Erythroblast (primary cell): ENCODE data around the gene GALNT6.

Source experiments
- DNase-seq, 2 experiments: peaks; one replicate each; lab custom pipeline; 2025; lab: John Stamatoyannopoulos, UW
- GATA1 ChIP-seq: IDR thresholded peaks from 2 replicates; pipeline ENCODE4 v1.6.1; 2011; ENCODE audit warnings: low read depth, mild to moderate bottlenecking, control low read depth, low read length, moderate library complexity
- POLR2A ChIP-seq: IDR thresholded peaks from 2 replicates; pipeline ENCODE4 v1.6.1; 2011; ENCODE audit warnings: mild to moderate bottlenecking, low read length

Gene GALNT6

GRCh38 chr12:51346581-51346980 is 44.6 kb downstream of the GALNT6 start, which contains the start of gene CELA1:
CELA1 (minus strand) TSS chr12:51346679; CDS start chr12:51346638, 41 bp downstream.
- TF ChIP-seq GATA1, result no peak
- TF ChIP-seq POLR2A, result no peak
- no peak for DNase-seq

- no peak for DNase-seq
- TF ChIP-seq GATA1, result no peak
- TF ChIP-seq POLR2A, result no peak
Measured at GRCh38 chr12:51345681-51346080, 45.5 kb downstream of the GALNT6 start.

- no peak for DNase-seq
- TF ChIP-seq GATA1, result no peak
- no peak for TF ChIP-seq POLR2A
Measured at GRCh38 chr12:51343201-51343600, 48.0 kb downstream of the GALNT6 start.

GRCh38 chr12:51342416-51342815 is 48.8 kb downstream of the GALNT6 start:
- TF ChIP-seq GATA1 (no peak), POLR2A (no peak)
- DNase-seq, result no peak

GRCh38 chr12:51341251-51342007 is 49.8 kb downstream of the GALNT6 start:
- DNase-seq, result peak; percentile 71 to 84
- no peak for TF ChIP-seq GATA1
- TF ChIP-seq POLR2A, result no peak

- no peak for TF ChIP-seq POLR2A
- no peak for DNase-seq
Measured at GRCh38 chr12:51339750-51340149, 51.5 kb downstream of the GALNT6 start.

- peak in 1 of 2 experiments; percentile 11 for DNase-seq
Measured at GRCh38 chr12:51337336-51337735, 53.9 kb downstream of the GALNT6 start.

- no peak for DNase-seq
- TF ChIP-seq POLR2A (no peak), GATA1 (no peak)
Measured at GRCh38 chr12:51335931-51336330, 55.3 kb downstream of the GALNT6 start.

GRCh38 chr12:51334764-51335163 is 56.4 kb downstream of the GALNT6 start:
- TF ChIP-seq POLR2A (no peak), GATA1 (no peak)
- no peak for DNase-seq

GRCh38 chr12:51333536-51333935 is 57.7 kb downstream of the GALNT6 start:
- TF ChIP-seq POLR2A (no peak), GATA1 (no peak)
- DNase-seq, result no peak

GRCh38 chr12:51330186-51330585 is 61.0 kb downstream of the GALNT6 start:
- TF ChIP-seq POLR2A (no peak), GATA1 (no peak)
- no peak for DNase-seq

- no peak for DNase-seq
Measured at GRCh38 chr12:51329742-51330141, 61.5 kb downstream of the GALNT6 start.

GRCh38 chr12:51328587-51328986 is 62.6 kb downstream of the GALNT6 start:
- no peak for TF ChIP-seq POLR2A
- TF ChIP-seq GATA1, result no peak
- no peak for DNase-seq

More at GRCh38 chr12:51329742-51330141, 61.5 kb downstream of the GALNT6 start:
- no peak for TF ChIP-seq GATA1
- TF ChIP-seq POLR2A, result no peak

GRCh38 chr12:51326698-51327439 is 64.3 kb downstream of the GALNT6 start:
- TF ChIP-seq GATA1, result no peak
- TF ChIP-seq POLR2A, result peak; percentile 25
- DNase-seq, result peak; percentile 72 to 75

GRCh38 chr12:51324953-51325352 is 66.3 kb downstream of the GALNT6 start:
- DNase-seq, result no peak
- TF ChIP-seq GATA1 (no peak), POLR2A (no peak)
